ENCODE results near the gene SAG. TPM values are rescaled to one million over a fixed set of nuclear protein-coding genes. Genes with fewer than 3 reads are reported as not detected.
A peak's percentile ranks its signal among the peaks of the same experiment; 100 is the strongest.

The SAG gene
- total and polyA plus RNA-seq, 2 of the 13 experiments (the other 11 are each of a cell fraction or from before 2014, with no cell fraction given) = not detected

- TF ChIP-seq ZBTB25 (CRISPR knock-in tag; IDR thresholded peaks at IDR 0.05) = no peak
- no peak for TF ChIP-seq ZNF12 (CRISPR knock-in tag; IDR thresholded peaks at IDR 0.05)
- TF ChIP-seq ZNF703 (CRISPR knock-in tag; IDR thresholded peaks at IDR 0.05; ENCODE audit: borderline replicate concordance) = no peak
- TF ChIP-seq SP140L (CRISPR knock-in tag; IDR thresholded peaks at IDR 0.05; ENCODE audit: borderline replicate concordance) = no peak
- TF ChIP-seq SKI (IDR thresholded peaks at IDR 0.05; ENCODE audit: partially characterized antibody) = no peak
- TF ChIP-seq UBTF (CRISPR knock-in tag; IDR thresholded peaks at IDR 0.05) = peak; percentile 11; the same call in 1 of the 2 replicates
- TF ChIP-seq ZNF546 (CRISPR knock-in tag; conservative IDR thresholded peaks at IDR 0.05) = 0 out of 2 replicates have a peak, but pooled peaks have one; percentile 8
- no peak for TF ChIP-seq ZNF792 (CRISPR knock-in tag; IDR thresholded peaks at IDR 0.05)
- 0 out of 2 replicates have a peak, but pooled peaks have one; percentile 18 for TF ChIP-seq ZMAT3 (CRISPR knock-in tag; conservative IDR thresholded peaks at IDR 0.05)
- TF ChIP-seq ZFY (CRISPR knock-in tag; IDR thresholded peaks at IDR 0.05) = peak; percentile 72; the same call in 1 of the 2 replicates
- TF ChIP-seq RBFOX2 (IDR thresholded peaks at IDR 0.05; ENCODE audit: low read depth, low read length) = peak; percentile 62; the same call in 1 of the 2 replicates
- TF ChIP-seq ZNF407 (CRISPR knock-in tag; IDR thresholded peaks at IDR 0.05; ENCODE audit: not compliant biosample characterization) = no peak
- no peak for TF ChIP-seq ZNF446 (CRISPR knock-in tag; IDR thresholded peaks at IDR 0.05)
- peak; percentile 86 for TF ChIP-seq ZNF777 (CRISPR knock-in tag; IDR thresholded peaks at IDR 0.05)
- no peak for TF ChIP-seq GTF3A (CRISPR knock-in tag; conservative IDR thresholded peaks at IDR 0.05)
- TF ChIP-seq ATRX (CRISPR knock-in tag; IDR thresholded peaks at IDR 0.05; ENCODE audit: borderline replicate concordance) = no peak
- 0 out of 2 replicates have a peak, but pooled peaks have one; percentile 4 for TF ChIP-seq MAZ (IDR thresholded peaks at IDR 0.05; ENCODE audit: borderline replicate concordance, low read depth, low read length)
- TF ChIP-seq MAZ (CRISPR knock-in tag; IDR thresholded peaks at IDR 0.05; ENCODE audit: low read depth) = no peak; the same call in 1 of the 2 replicates
- no peak for TF ChIP-seq ARNT (IDR thresholded peaks at IDR 0.05)
- TF ChIP-seq ASH2L (IDR thresholded peaks at IDR 0.05; ENCODE audit: insufficient read length, low read depth, low read length) = peak; percentile 42
These were observed 46.9 kb downstream of the SAG start (continued) for GRCh38 chr2:233354500-233354924.
